ENCODE results near the gene NAB2.

The NAB2 gene

DNA sequence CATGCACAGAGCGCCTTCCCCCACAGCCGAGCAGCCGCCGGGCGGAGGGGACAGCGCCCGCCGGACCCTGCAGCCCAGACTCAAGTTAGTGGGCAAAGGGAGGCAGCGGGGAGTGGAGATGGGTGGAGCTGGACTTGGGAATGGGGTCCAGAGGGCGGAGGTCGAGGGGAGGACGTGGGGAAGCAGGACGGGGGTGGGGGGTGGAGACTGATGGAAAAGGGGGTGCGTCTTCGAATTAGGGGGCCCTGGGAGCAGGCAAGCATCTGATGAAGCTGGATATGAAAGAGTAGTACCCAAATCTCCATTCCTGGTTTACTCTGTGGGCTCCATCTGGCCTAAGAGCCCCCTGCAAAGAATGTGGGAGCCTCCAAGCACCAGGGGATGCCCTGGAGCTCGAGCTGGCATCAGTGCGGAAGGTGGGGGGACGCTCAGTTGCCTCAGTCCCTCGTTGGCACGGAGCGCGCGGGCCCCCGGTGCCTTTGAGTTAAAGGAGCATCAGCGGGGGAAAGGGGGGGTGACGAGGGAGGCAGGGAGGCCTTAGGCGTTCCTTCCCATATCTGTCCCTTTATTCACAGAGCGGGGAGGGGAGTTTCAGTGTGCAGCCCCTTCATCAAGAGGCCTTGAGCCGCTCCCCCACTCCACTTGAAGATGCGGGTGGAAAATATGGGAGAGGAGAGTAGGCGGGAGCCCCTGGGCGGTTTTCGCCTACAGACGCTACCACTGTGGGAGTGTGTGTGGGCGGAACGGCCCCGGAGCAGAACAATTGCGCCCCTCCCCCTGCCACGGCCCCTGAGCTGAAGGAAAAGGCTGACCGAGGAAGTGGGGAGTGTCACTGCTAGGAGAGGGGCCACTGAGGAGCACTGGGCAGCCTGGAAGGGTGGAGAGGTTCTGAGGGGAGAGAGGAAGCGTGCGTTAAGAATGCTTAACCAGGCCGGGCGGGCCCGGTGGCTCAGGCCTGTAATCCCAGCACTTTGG lies 644 bp downstream of the NAB2 start (continued):
- TF ChIP-seq EGR2 (tag by site-specific recombination; IDR thresholded peaks at IDR 0.05; ENCODE audit: low read depth): peak; percentile 98
- TF ChIP-seq IKZF3 (tag by site-specific recombination; IDR thresholded peaks at IDR 0.05): peak; percentile 49; the same call in 1 of the 2 replicates
- no peak for TF ChIP-seq ZNF211 (tag by site-specific recombination; IDR thresholded peaks at IDR 0.05; ENCODE audit: low read depth)
- no peak for TF ChIP-seq ZNF707 (tag by site-specific recombination; IDR thresholded peaks at IDR 0.05)
- no peak for TF ChIP-seq ZNF416 (tag by site-specific recombination; IDR thresholded peaks at IDR 0.05)
- TF ChIP-seq PRDM10 (tag by site-specific recombination; IDR thresholded peaks at IDR 0.05): peak; percentile 97
- no peak for TF ChIP-seq TCF7L2 (IDR thresholded peaks at IDR 0.05; ENCODE audit: borderline replicate concordance, low read depth, low read length)
- no peak for TF ChIP-seq ZNF791 (tag by site-specific recombination; IDR thresholded peaks at IDR 0.05)
- no peak for TF ChIP-seq ZNF391 (tag by site-specific recombination; IDR thresholded peaks at IDR 0.05; ENCODE audit: borderline replicate concordance, low read depth)
- no peak for TF ChIP-seq ZNF221 (tag by site-specific recombination; IDR thresholded peaks at IDR 0.05; ENCODE audit: borderline replicate concordance)
- no peak for TF ChIP-seq ZNF654 (tag by site-specific recombination; IDR thresholded peaks at IDR 0.05; ENCODE audit: low read depth)
- TF ChIP-seq SP7 (tag by site-specific recombination; IDR thresholded peaks at IDR 0.05): peak; percentile 85
- TF ChIP-seq GLIS1 (tag by site-specific recombination; IDR thresholded peaks at IDR 0.05): peak; percentile 54
- TF ChIP-seq, protein P1, sequence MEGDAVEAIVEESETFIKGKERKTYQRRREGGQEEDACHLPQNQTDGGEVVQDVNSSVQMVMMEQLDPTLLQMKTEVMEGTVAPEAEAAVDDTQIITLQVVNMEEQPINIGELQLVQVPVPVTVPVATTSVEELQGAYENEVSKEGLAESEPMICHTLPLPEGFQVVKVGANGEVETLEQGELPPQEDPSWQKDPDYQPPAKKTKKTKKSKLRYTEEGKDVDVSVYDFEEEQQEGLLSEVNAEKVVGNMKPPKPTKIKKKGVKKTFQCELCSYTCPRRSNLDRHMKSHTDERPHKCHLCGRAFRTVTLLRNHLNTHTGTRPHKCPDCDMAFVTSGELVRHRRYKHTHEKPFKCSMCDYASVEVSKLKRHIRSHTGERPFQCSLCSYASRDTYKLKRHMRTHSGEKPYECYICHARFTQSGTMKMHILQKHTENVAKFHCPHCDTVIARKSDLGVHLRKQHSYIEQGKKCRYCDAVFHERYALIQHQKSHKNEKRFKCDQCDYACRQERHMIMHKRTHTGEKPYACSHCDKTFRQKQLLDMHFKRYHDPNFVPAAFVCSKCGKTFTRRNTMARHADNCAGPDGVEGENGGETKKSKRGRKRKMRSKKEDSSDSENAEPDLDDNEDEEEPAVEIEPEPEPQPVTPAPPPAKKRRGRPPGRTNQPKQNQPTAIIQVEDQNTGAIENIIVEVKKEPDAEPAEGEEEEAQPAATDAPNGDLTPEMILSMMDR (tag by site-specific recombination; IDR thresholded peaks at IDR 0.05): no peak
- TF ChIP-seq ZNF112 (tag by site-specific recombination; IDR thresholded peaks at IDR 0.05): no peak
- peak; percentile 59 for TF ChIP-seq KLF17 (tag by site-specific recombination; IDR thresholded peaks at IDR 0.05)
- TF ChIP-seq KLF8 (tag by site-specific recombination; IDR thresholded peaks at IDR 0.05): peak; percentile 8; the same call in 1 of the 2 replicates
- no peak for TF ChIP-seq ZNF248 (tag by site-specific recombination; IDR thresholded peaks at IDR 0.05)
- no peak for TF ChIP-seq ZNF48 (tag by site-specific recombination; IDR thresholded peaks at IDR 0.05)
- TF ChIP-seq ZNF121 (tag by site-specific recombination; IDR thresholded peaks at IDR 0.05): no peak
- TF ChIP-seq ZBTB10 (tag by site-specific recombination; IDR thresholded peaks at IDR 0.05): peak; percentile 60; the same call in 1 of the 2 replicates
- TF ChIP-seq ZNF629 (tag by site-specific recombination; IDR thresholded peaks at IDR 0.05): no peak
- TF ChIP-seq, protein P2, sequence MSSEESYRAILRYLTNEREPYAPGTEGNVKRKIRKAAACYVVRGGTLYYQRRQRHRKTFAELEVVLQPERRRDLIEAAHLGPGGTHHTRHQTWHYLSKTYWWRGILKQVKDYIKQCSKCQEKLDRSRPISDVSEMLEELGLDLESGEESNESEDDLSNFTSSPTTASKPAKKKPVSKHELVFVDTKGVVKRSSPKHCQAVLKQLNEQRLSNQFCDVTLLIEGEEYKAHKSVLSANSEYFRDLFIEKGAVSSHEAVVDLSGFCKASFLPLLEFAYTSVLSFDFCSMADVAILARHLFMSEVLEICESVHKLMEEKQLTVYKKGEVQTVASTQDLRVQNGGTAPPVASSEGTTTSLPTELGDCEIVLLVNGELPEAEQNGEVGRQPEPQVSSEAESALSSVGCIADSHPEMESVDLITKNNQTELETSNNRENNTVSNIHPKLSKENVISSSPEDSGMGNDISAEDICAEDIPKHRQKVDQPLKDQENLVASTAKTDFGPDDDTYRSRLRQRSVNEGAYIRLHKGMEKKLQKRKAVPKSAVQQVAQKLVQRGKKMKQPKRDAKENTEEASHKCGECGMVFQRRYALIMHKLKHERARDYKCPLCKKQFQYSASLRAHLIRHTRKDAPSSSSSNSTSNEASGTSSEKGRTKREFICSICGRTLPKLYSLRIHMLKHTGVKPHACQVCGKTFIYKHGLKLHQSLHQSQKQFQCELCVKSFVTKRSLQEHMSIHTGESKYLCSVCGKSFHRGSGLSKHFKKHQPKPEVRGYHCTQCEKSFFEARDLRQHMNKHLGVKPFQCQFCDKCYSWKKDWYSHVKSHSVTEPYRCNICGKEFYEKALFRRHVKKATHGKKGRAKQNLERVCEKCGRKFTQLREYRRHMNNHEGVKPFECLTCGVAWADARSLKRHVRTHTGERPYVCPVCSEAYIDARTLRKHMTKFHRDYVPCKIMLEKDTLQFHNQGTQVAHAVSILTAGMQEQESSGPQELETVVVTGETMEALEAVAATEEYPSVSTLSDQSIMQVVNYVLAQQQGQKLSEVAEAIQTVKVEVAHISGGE (tag by site-specific recombination; conservative IDR thresholded peaks at IDR 0.05; ENCODE audit: low read depth): no peak; the same call in 1 of the 2 replicates
